ENCODE measurements around the gene VASP.

DNA sequence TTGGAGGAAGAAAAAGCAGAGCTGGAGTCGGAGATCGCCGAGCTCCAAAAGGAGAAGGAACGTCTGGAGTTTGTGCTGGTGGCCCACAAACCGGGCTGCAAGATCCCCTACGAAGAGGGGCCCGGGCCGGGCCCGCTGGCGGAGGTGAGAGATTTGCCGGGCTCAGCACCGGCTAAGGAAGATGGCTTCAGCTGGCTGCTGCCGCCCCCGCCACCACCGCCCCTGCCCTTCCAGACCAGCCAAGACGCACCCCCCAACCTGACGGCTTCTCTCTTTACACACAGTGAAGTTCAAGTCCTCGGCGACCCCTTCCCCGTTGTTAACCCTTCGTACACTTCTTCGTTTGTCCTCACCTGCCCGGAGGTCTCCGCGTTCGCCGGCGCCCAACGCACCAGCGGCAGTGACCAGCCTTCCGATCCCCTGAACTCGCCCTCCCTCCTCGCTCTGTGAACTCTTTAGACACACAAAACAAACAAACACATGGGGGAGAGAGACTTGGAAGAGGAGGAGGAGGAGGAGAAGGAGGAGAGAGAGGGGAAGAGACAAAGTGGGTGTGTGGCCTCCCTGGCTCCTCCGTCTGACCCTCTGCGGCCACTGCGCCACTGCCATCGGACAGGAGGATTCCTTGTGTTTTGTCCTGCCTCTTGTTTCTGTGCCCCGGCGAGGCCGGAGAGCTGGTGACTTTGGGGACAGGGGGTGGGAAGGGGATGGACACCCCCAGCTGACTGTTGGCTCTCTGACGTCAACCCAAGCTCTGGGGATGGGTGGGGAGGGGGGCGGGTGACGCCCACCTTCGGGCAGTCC lies 34.5 kb upstream of the VASP start:
- TF ChIP-seq, protein P1, sequence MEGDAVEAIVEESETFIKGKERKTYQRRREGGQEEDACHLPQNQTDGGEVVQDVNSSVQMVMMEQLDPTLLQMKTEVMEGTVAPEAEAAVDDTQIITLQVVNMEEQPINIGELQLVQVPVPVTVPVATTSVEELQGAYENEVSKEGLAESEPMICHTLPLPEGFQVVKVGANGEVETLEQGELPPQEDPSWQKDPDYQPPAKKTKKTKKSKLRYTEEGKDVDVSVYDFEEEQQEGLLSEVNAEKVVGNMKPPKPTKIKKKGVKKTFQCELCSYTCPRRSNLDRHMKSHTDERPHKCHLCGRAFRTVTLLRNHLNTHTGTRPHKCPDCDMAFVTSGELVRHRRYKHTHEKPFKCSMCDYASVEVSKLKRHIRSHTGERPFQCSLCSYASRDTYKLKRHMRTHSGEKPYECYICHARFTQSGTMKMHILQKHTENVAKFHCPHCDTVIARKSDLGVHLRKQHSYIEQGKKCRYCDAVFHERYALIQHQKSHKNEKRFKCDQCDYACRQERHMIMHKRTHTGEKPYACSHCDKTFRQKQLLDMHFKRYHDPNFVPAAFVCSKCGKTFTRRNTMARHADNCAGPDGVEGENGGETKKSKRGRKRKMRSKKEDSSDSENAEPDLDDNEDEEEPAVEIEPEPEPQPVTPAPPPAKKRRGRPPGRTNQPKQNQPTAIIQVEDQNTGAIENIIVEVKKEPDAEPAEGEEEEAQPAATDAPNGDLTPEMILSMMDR (IDR thresholded peaks at IDR 0.05; ENCODE audit: poor library complexity, severe bottlenecking) = no peak
- no peak for TF ChIP-seq POLR2AphosphoS5 (IDR thresholded peaks at IDR 0.05)
- no peak for TF ChIP-seq TAF1 (IDR thresholded peaks at IDR 0.05; ENCODE audit: low read depth)
- TF ChIP-seq RAD21 (conservative IDR thresholded peaks at IDR 0.05) = no peak
- TF ChIP-seq EZH2 (IDR thresholded peaks at IDR 0.05; ENCODE audit: borderline replicate concordance, insufficient read depth, low read length, poor library complexity, severe bottlenecking) = no peak
